Glutamatergic neuron (in vitro differentiated cells): ENCODE measurements around the gene ZNF407. TPM values are rescaled to one million over a fixed set of nuclear protein-coding genes. Genes with fewer than 3 reads are reported as not detected.

Experiments used
- DNase-seq: peaks from one replicate; pipeline ENCODE4 v3.0.0; 2022
- H3K27ac Mint-ChIP-seq: one replicate; pipeline ENCODE4 v1.8.0; 2020; ENCODE audit warnings: mild to moderate bottlenecking, mixed read lengths, inconsistent platforms; ENCODE audit not compliant: unreplicated experiment
- H3K27me3 Mint-ChIP-seq: one replicate; pipeline ENCODE4 v1.8.0; 2020; ENCODE audit warnings: mild to moderate bottlenecking, moderate library complexity, mixed read lengths, inconsistent platforms; ENCODE audit not compliant: unreplicated experiment
- H3K36me3 Mint-ChIP-seq: one replicate; pipeline ENCODE4 v1.8.0; 2020; ENCODE audit warnings: mild to moderate bottlenecking, mixed read lengths, inconsistent platforms; ENCODE audit not compliant: unreplicated experiment
- H3K4me1 Mint-ChIP-seq: one replicate; pipeline ENCODE4 v1.8.0; 2020; ENCODE audit warnings: mild to moderate bottlenecking, low read depth, mixed read lengths, inconsistent platforms; ENCODE audit not compliant: unreplicated experiment
- H3K4me3 Mint-ChIP-seq: one replicate; pipeline ENCODE4 v1.8.0; 2020; ENCODE audit warnings: mild to moderate bottlenecking, mixed read lengths, inconsistent platforms; ENCODE audit not compliant: unreplicated experiment
- H3K9me3 Mint-ChIP-seq: one replicate; pipeline ENCODE4 v1.8.0; 2020; ENCODE audit warnings: mild to moderate bottlenecking, moderate library complexity, mixed read lengths, inconsistent platforms; ENCODE audit not compliant: unreplicated experiment
- CTCF ChIP-seq: fragments of 200-600 bp; sonication (generic); IDR thresholded peaks from one replicate; pipeline ENCODE4 v1.5.0; 2021; ENCODE audit not compliant: partially characterized antibody, unreplicated experiment
- total RNA-seq: library from RNA; stranded (reverse); fragmentation: NEBNext Ultra II Directional; extraction: Animal tissue kit (Norgen Biotek cat#: 25700); gene quantifications from one replicate; pipeline ENCODE4 v1.2.1, GENCODE V29; 2021; ENCODE audit not compliant: unreplicated experiment

The ZNF407 gene
- total RNA-seq, 1 donor from 2014 or later = 15.8 TPM

- no peak overlapping the region for H3K4me3 Mint-ChIP-seq
- H3K27me3 Mint-ChIP-seq = peaks cover 3% of the 10 kb centered on the region
- no peak for TF ChIP-seq CTCF
- H3K4me1 Mint-ChIP-seq = peaks cover 6% of the 10 kb centered on the region
- H3K9me3 Mint-ChIP-seq = peaks cover 2% of the 10 kb centered on the region
- peaks cover 3% of the 10 kb centered on the region for H3K36me3 Mint-ChIP-seq
- DNase-seq = no peak
- no peak overlapping the region for H3K27ac Mint-ChIP-seq
Observed at GRCh38 chr18:75057169-75057960, 459.7 kb downstream of the ZNF407 start.

GRCh38 chr18:75060185-75060584 is 462.5 kb downstream of the ZNF407 start:
- Mint-ChIP-seq H3K4me1 (peaks cover 2% of the 10 kb centered on the region), H3K9me3 (peaks cover 2% of the 10 kb centered on the region), H3K27ac (no peak overlapping the region), H3K27me3 (peaks cover 3% of the 10 kb centered on the region), H3K4me3 (no peak overlapping the region), H3K36me3 (peaks cover 3% of the 10 kb centered on the region)
- no peak for TF ChIP-seq CTCF
- no peak for DNase-seq

GRCh38 chr18:75062297-75062886 is 464.7 kb downstream of the ZNF407 start:
- H3K4me3 Mint-ChIP-seq = no peak overlapping the region
- peaks cover 2% of the 10 kb centered on the region for H3K4me1 Mint-ChIP-seq
- DNase-seq = no peak
- no peak for TF ChIP-seq CTCF
- peaks cover 2% of the 10 kb centered on the region for H3K9me3 Mint-ChIP-seq
- no peak overlapping the region for H3K27ac Mint-ChIP-seq
- H3K27me3 Mint-ChIP-seq = peaks cover 3% of the 10 kb centered on the region
- peaks cover 3% of the 10 kb centered on the region for H3K36me3 Mint-ChIP-seq

- no peak for TF ChIP-seq CTCF
- peaks cover 3% of the 10 kb centered on the region for H3K27me3 Mint-ChIP-seq
- H3K9me3 Mint-ChIP-seq = peaks cover 2% of the 10 kb centered on the region
- no peak overlapping the region for H3K4me3 Mint-ChIP-seq
- peaks cover 3% of the 10 kb centered on the region for H3K36me3 Mint-ChIP-seq
- no peak overlapping the region for H3K27ac Mint-ChIP-seq
- H3K4me1 Mint-ChIP-seq = peaks cover 2% of the 10 kb centered on the region
- DNase-seq = no peak
Observed at GRCh38 chr18:75063196-75063595, 465.5 kb downstream of the ZNF407 start.
